Raji (cell line): ENCODE measurements around the gene BCL2L14.

Experiments
- POLR2A ChIP-seq: IDR thresholded peaks from 2 replicates; pipeline ENCODE4 v1.6.1; 2011; ENCODE audit warnings: low read depth, low read length, control low read depth; ENCODE audit not compliant: insufficient read depth

Gene BCL2L14

DNA sequence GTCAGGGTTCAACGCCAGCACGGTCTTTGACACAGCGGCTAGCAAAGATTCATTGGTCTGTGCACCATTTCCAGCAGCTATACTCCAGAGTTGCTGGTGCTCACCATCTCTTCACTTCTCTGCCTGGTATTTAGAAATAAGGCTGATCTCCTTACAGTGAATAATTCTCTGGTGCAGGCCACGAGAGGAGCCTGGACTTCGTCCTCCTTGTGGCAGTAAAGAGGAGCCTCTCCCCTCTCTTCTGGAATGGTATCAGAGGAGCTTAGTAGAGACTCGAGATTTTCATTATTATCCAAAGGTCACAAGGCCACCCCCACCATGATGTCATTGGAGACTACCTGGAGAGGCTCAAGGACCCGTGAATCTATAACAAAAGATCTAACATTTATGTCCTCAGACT, 30.8 kb upstream of the BCL2L14 start:
- no peak for TF ChIP-seq POLR2A

GRCh38 chr12:12046401-12046800, 24.3 kb upstream of the BCL2L14 start:
- TF ChIP-seq POLR2A, result no peak

DNA sequence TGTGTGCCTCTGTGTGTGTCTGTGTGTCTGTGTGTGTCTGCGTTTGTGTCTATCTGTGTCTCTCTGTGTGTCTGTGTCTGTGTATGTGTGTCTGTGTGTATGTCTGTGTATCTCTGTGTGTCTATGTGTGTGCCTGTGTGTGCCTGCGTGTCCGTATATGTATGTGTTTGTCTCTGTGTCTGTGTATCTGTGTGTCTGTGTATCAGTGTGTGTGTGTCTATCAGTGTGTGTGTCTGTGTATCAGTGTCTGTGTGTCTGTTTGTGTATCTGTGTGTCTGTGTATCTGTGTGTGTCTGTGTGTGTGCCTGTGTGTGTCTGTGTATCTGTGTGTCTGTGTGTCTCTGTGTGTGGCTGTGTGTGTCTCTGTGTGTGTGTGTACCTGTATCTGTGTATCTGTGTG, 23.1 kb upstream of the BCL2L14 start:
- TF ChIP-seq POLR2A, result no peak

GRCh38 chr12:12048266-12048665, 22.5 kb upstream of the BCL2L14 start:
- no peak for TF ChIP-seq POLR2A

GRCh38 chr12:12048714-12049113, 22.0 kb upstream of the BCL2L14 start:
- TF ChIP-seq POLR2A, result no peak

DNA sequence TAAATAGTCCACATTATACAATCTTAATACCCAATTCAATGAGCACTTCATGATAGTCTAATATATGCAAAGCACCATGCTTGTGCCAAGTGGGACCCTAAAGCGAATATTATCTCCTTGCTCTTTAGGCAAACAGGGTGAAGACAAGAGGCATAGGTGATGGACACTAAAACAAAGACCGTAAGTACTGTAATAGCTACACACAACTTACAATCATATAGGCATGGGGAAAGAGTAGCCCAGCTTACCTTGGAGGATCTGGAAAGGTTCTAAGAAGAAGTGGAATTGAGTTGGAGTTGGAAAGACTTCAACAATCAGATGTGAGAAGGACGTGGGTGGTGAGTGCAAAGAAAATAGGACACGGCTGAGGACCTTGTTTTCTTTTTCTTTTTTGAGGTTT, 19.1 kb upstream of the BCL2L14 start:
- no peak for TF ChIP-seq POLR2A

GRCh38 chr12:12054993-12055392, 15.7 kb upstream of the BCL2L14 start:
- TF ChIP-seq POLR2A, result no peak

DNA sequence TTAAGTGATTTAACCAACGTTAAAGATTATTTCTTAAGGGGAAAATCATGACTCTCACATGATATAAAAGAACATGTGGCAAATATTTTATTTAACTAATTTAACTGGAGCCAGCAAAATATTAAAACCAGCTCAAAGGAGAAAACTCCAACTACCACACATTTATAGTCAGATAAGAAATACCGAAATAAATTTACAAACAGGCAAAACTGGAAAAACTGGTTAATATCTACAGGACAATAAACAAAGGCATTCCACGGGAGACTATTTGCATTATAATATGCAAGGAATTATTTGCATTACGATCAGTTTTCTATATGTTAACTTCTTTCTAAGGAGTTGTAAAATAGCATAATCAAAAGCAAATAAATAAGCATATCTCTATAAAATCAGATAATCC, 13.8 kb upstream of the BCL2L14 start:
- TF ChIP-seq POLR2A, result no peak

DNA sequence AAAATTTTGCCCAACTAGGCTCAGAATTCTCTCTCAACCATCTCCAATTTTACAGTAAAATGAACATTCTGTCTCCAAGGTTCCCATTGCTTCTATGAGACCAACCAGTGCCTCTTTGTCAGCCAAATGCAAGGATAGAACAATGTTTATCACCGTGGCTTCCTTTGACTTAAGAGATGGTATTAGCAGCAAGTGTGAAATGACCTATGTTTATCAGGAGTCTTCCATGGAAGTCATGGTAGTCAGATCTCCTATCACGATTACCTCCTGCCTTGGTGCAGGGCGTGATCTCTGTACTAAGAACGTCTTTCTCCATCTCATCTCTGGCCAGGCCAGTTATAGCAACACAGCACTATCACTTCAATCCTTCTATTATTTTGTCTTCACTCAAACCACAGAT, 6.1 kb upstream of the BCL2L14 start:
- no peak for TF ChIP-seq POLR2A

- no peak for TF ChIP-seq POLR2A
Observed at GRCh38 chr12:12068751-12069150, 2.0 kb upstream of the BCL2L14 start.

- no peak for TF ChIP-seq POLR2A
Observed at GRCh38 chr12:12069821-12070548, 754 bp upstream of the BCL2L14 start.

DNA sequence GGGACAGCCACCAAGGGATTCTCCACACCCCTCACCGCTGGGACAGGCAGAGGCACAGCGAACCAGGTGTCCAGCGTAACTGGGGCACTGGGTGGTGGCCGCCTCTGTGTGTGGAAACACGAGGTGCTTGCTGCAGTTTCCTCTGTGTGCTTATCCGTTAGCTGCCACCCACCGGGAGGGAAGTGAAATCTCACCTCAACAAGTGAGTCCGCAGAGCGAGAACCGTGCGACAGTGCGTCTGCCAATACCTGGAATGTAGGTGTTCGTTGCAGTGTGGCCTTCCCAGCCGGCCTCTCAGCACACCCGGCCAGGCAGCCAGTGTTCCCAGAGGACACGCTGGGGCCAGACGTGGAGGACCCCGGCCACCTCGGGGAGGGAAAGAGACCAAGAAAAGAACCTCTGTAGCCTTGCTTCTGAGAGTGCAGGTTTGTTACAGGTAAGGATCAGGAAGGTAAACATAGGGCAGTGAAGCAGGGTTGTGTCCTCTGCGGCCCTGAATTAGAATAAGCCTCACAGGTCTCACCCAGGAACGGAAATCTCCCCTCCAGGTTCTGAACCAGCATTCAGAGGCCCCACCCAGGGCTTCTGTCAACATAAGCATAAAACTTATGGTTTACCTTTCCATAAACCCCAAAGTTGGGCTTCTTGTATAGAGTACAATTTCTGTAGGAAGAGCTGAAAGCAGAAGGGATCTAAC, 1.5 kb downstream of the BCL2L14 start:
- no peak for TF ChIP-seq POLR2A

DNA sequence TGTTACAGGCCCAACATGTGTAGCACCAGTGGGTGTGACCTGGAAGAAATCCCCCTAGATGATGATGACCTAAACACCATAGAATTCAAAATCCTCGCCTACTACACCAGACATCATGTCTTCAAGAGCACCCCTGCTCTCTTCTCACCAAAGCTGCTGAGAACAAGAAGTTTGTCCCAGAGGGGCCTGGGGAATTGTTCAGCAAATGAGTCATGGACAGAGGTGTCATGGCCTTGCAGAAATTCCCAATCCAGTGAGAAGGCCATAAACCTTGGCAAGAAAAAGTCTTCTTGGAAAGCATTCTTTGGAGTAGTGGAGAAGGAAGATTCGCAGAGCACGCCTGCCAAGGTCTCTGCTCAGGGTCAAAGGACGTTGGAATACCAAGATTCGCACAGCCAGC, 8.6 kb downstream of the BCL2L14 start:
- TF ChIP-seq POLR2A, result no peak

DNA sequence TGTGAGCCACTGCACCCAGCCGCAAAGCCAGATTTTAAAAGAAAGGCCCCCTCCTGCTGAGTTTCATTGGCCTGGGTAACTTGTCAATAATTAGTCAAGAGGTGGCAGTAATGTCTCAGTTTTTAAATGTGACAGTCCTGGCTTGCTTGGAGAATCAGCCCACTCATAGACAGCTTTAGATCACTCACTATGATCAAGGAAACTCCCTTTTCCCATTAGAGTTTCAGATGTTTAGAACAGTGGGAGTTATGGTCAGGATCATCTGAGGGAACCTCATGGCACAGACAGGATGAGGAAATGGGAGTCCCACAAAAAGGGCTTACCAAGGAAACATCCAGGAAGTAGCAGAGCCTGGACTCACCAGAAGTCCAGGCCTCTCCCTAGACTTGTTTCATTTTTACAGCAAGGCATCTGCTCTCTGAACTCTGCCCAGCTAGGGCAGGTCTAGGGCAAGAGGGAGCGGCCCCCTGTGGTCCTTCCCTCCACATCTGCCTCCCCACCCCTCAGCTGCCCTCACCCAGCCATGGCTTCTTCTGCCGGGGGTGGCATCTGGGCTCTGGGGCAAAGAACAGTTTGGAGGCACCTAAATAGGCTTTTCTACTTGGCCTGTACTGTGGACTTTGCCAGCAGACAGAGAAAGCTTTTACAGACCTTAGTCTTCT, 11.2 kb downstream of the BCL2L14 start:
- no peak for TF ChIP-seq POLR2A

DNA sequence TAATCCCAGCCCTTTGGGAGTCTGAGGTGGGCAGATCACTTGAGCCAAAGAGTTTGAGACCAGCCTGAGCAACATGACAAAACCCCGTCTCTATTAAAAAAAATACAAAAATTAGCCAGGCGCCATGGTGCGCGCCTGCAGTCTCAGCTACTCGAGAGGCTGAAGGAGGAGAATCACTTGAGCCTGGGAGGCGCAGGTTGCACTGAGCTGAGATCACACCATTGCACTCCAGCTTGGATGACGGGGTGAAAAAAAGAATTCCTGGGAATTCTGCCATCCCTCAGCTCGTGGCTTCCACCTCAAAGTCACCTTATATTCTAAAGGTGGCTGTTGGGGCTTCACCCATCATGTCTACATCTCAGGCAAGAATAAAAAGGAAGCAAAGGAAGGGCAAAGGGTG, 12.9 kb downstream of the BCL2L14 start:
- TF ChIP-seq POLR2A, result no peak

GRCh38 chr12:12086362-12086761, 15.6 kb downstream of the BCL2L14 start:
- no peak for TF ChIP-seq POLR2A

DNA sequence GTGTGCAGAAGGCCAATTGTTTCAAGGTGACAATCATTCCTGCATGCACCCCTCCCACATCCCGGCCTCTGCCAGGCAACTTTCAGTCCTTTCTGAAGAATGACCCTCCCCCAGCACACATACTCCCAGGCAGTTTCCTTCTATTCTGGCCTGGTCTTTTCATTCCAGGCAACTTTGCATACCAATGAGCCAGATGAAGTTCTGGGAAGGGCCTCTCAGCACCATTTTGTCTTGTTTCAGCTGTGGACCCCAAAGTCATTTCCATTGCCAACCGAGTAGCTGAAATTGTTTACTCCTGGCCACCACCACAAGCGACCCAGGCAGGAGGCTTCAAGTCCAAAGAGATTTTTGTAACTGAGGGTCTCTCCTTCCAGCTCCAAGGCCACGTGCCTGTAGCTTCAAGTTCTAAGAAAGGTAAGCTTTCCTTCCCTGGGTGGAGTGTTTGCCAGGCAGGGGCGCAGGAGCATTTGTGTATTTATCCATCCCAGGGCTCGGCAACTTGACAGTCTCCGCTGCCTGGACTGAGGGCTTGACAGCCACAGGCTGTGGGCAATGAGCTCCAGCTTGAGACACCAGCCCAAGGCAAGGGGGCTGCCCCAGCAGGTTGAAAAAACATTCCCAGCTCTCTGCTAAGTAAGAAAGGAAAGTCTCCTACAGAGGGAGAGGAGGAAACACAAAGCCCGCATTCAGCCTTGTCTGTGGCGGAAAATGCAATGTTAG, 16.4 kb downstream of the BCL2L14 start:
- TF ChIP-seq POLR2A, result no peak
